CD14-positive monocyte (primary cell): Measurements from ENCODE around the gene RBMS3. TPM values are rescaled to one million over a fixed set of nuclear protein-coding genes. Genes with fewer than 3 reads are reported as not detected.

Source experiments
- DNase-seq, 3 donors: peaks; one replicate each; pipeline ENCODE4 v3.0.0-alpha.2; 2011 to 2022
- H2AFZ ChIP-seq: 2 replicates; pipeline ENCODE4 v1.6.0; 2012; ENCODE audit warnings: mild to moderate bottlenecking, low read depth, low read length, inconsistent platforms; ENCODE audit not compliant: insufficient read depth, poor library complexity, severe bottlenecking
- H3K27ac ChIP-seq, 2 donors: 1 replicate in 1 of 2; 2 replicates in 1 of 2; pipeline ENCODE4 v1.5.1; 2012 to 2013; ENCODE audit warnings: low read length in 2 of 2, control low read depth in 1 of 2, inconsistent platforms in 1 of 2, low read depth in 1 of 2, mild to moderate bottlenecking in 1 of 2
- H3K27me3 ChIP-seq, 2 donors: one replicate each; pipeline versions ENCODE4 v1.6.0 to v1.6.1; 2011 to 2013; ENCODE audit warnings: low read length in 2 of 2; ENCODE audit not compliant: control insufficient read depth in 2 of 2, insufficient read depth in 2 of 2
- H3K36me3 ChIP-seq, 2 donors: replicated peaks in 1 of 2; 1 replicate in 1 of 2; 2 replicates in 1 of 2; pipeline versions ENCODE4 v1.5.1 to v1.6.1; 2012 to 2013; ENCODE audit warnings: low read length in 2 of 2, control low read depth in 1 of 2, inconsistent platforms in 1 of 2, mild to moderate bottlenecking in 1 of 2; ENCODE audit not compliant: insufficient read depth in 2 of 2, control insufficient read depth in 1 of 2
- H3K4me1 ChIP-seq, 2 donors: 1 replicate in 1 of 2; 2 replicates in 1 of 2; pipeline versions ENCODE4 v1.5.1 to v1.6.1; 2012 to 2013; ENCODE audit warnings: low read length in 2 of 2, control low read depth in 1 of 2, inconsistent platforms in 1 of 2, mild to moderate bottlenecking in 1 of 2, moderate library complexity in 1 of 2; ENCODE audit not compliant: insufficient read depth in 2 of 2, control insufficient read depth in 1 of 2
- H3K4me2 ChIP-seq: replicated peaks from 2 replicates; pipeline ENCODE3; 2012; ENCODE audit warnings: low read length, moderate library complexity, mild to moderate bottlenecking; ENCODE audit not compliant: poor library complexity, severe bottlenecking; ENCODE audit errors: extremely low read depth
- H3K4me3 ChIP-seq, 3 experiments: fragments of 200-600 bp in 1 of 3; sonication (generic) in 1 of 3; replicated peaks in 1 of 3; 1 replicate in 2 of 3; 2 replicates in 1 of 3; pipeline ENCODE4 v1.5.1; 2011 to 2013; ENCODE audit warnings: low read length in 3 of 3, mild to moderate bottlenecking in 3 of 3, control low read depth in 2 of 3, low read depth in 2 of 3, inconsistent platforms in 1 of 3, moderate library complexity in 1 of 3
- H3K79me2 ChIP-seq: 2 replicates; pipeline ENCODE4 v1.6.0; 2012; ENCODE audit warnings: mild to moderate bottlenecking, control low read depth, inconsistent platforms, low read length, moderate library complexity; ENCODE audit not compliant: insufficient read depth
- H3K9ac ChIP-seq: 2 replicates; pipeline ENCODE4 v1.6.0; 2017; ENCODE audit warnings: low read length, mild to moderate bottlenecking; ENCODE audit not compliant: insufficient read depth, poor library complexity, severe bottlenecking
- H3K9me3 ChIP-seq, 2 donors: replicated peaks in 1 of 2; 1 replicate in 1 of 2; 2 replicates in 1 of 2; pipeline versions ENCODE4 v1.5.1 to v1.6.1; 2012 to 2013; ENCODE audit warnings: low read length in 2 of 2, control low read depth in 1 of 2; ENCODE audit not compliant: control insufficient read depth in 1 of 2, insufficient read depth in 1 of 2
- H4K20me1 ChIP-seq: 2 replicates; pipeline ENCODE4 v1.6.0; 2012; ENCODE audit warnings: mild to moderate bottlenecking, low read length, control low read depth, moderate library complexity; ENCODE audit not compliant: insufficient read depth
- H3K27ac Mint-ChIP-seq, 7 donors: one replicate each; pipeline ENCODE4 v1.8.0; 2020; ENCODE audit warnings: mild to moderate bottlenecking in 7 of 7, mixed read lengths in 7 of 7, moderate library complexity in 6 of 7, inconsistent platforms in 2 of 7
- H3K27me3 Mint-ChIP-seq, 3 donors: one replicate each; pipeline ENCODE4 v1.8.0; 2021 to 2022; ENCODE audit warnings: low read depth in 3 of 3, mild to moderate bottlenecking in 3 of 3, mixed read lengths in 3 of 3, moderate library complexity in 3 of 3, inconsistent platforms in 1 of 3
- H3K36me3 Mint-ChIP-seq, 2 donors: one replicate each; pipeline ENCODE4 v1.8.0; 2020; ENCODE audit warnings: mixed read lengths in 2 of 2, inconsistent platforms in 1 of 2, mild to moderate bottlenecking in 1 of 2
- H3K4me1 Mint-ChIP-seq: one replicate; pipeline ENCODE4 v1.8.0; 2020; ENCODE audit warnings: mild to moderate bottlenecking, mixed read lengths
- H3K4me3 Mint-ChIP-seq, 2 donors: one replicate each; pipeline ENCODE4 v1.8.0; 2020; ENCODE audit warnings: mild to moderate bottlenecking in 2 of 2, mixed read lengths in 2 of 2, moderate library complexity in 1 of 2
- H3K9me3 Mint-ChIP-seq, 7 donors: one replicate each; pipeline ENCODE4 v1.8.0; 2020 to 2022; ENCODE audit warnings: mixed read lengths in 7 of 7, mild to moderate bottlenecking in 6 of 7, moderate library complexity in 6 of 7, inconsistent platforms in 2 of 7
- CTCF ChIP-seq: fragments of 200-600 bp; IDR thresholded peaks from one replicate; pipeline ENCODE4 v1.8.0; 2022; ENCODE audit warnings: antibody characterized with exemption, mild to moderate bottlenecking
- WGBS: methylation state at CpG from one replicate; pipeline ENCODE4 v1.1.5; 2013; ENCODE audit warnings: missing lambda C conversion rate; ENCODE audit not compliant: insufficient coverage; 5-methylcytosine and 5-hydroxymethylcytosine counted together
- intact Hi-C, 2 donors: fragments of 100-400 bp; cut with micrococcal nuclease; formaldehyde crosslinking; loops; one replicate each; pipeline versions ENCODE4 v1.15.0 to v1.15.1; 2023
- polyA plus RNA-seq, 3 donors: library from polyadenylated mRNA; depleted of rRNA in 1 of 3; unstranded in 2 of 3; stranded (reverse) in 1 of 3; fragments of 300-500 nt in 2 of 3; fragments of >200 nt in 1 of 3; fragmentation: Illumina TruSeq in 2 of 3; gene quantifications; 1 replicate in 2 of 3; 2 replicates in 1 of 3; pipeline ENCODE4 v1.2.3, GENCODE V29; 2012 to 2021

Gene RBMS3
- polyA plus RNA-seq, 3 donors, result not detected

- Histone ChIP-seq H3K4me3 (no peak overlapping the region), H3K9me3 (no peaks in the 10 kb centered on the region), H3K36me3 (no peaks in the 10 kb centered on the region), H3K27me3 (no peaks in the 10 kb centered on the region), H3K4me2 (no peak overlapping the region), H3K9ac (no peak overlapping the region), H3K27ac (no peak overlapping the region), H3K4me1 (no peaks in the 10 kb centered on the region), H2AFZ (no peak overlapping the region), H4K20me1 (no peaks in the 10 kb centered on the region), H3K79me2 (no peaks in the 10 kb centered on the region)
- H3K27me3 Mint-ChIP-seq, result no peaks in the 10 kb centered on the region
- no peaks in the 10 kb centered on the region for H3K36me3 Mint-ChIP-seq
- H3K4me1 Mint-ChIP-seq, result no peaks in the 10 kb centered on the region
- intact Hi-C loops, result no loop called here
- 100% methylated on average over 1 of the region's 4 CpGs for WGBS
- TF ChIP-seq CTCF, result no peak
- H3K27ac Mint-ChIP-seq, result no peak overlapping the region
- no peak for DNase-seq
- H3K4me3 Mint-ChIP-seq, result no peak overlapping the region
- peaks cover 0 to 2% (median 0%) of the 10 kb centered on the region in 7 donors for H3K9me3 Mint-ChIP-seq
Measured at GRCh38 chr3:29531644-29532043, 250.8 kb downstream of the RBMS3 start.

GRCh38 chr3:29532473-29532872 lies 251.6 kb downstream of the RBMS3 start:
- Mint-ChIP-seq H3K4me3 (no peak overlapping the region), H3K27ac (no peak overlapping the region), H3K4me1 (no peaks in the 10 kb centered on the region), H3K9me3 (peaks cover 0 to 2% (median 0%) of the 10 kb centered on the region in 7 donors), H3K36me3 (no peaks in the 10 kb centered on the region), H3K27me3 (no peaks in the 10 kb centered on the region)
- Histone ChIP-seq H3K4me3 (no peak overlapping the region), H3K27ac (no peak overlapping the region), H3K4me2 (no peak overlapping the region), H2AFZ (no peak overlapping the region), H3K4me1 (no peaks in the 10 kb centered on the region), H3K36me3 (no peaks in the 10 kb centered on the region), H3K79me2 (no peaks in the 10 kb centered on the region), H4K20me1 (no peaks in the 10 kb centered on the region), H3K9me3 (no peaks in the 10 kb centered on the region), H3K27me3 (no peaks in the 10 kb centered on the region), H3K9ac (no peak overlapping the region)
- intact Hi-C loops, result no loop called here
- DNase-seq, result no peak
- no peak for TF ChIP-seq CTCF
- WGBS, result no CpG with 5 or more reads among the region's 4 CpGs
